NCI-H69 (cell line): ENCODE measurements around the gene DEDD2.

ENCODE experiments used
- DNase-seq: peaks from one replicate; lab custom pipeline; 2025; lab: John Stamatoyannopoulos, UW

DEDD2 gene

GRCh38 chr19:42170715-42171114 is 46.8 kb downstream of the DEDD2 start:
- no peak for DNase-seq

GRCh38 chr19:42169486-42170413 is 47.7 kb downstream of the DEDD2 start:
- DNase-seq: no peak

DNA sequence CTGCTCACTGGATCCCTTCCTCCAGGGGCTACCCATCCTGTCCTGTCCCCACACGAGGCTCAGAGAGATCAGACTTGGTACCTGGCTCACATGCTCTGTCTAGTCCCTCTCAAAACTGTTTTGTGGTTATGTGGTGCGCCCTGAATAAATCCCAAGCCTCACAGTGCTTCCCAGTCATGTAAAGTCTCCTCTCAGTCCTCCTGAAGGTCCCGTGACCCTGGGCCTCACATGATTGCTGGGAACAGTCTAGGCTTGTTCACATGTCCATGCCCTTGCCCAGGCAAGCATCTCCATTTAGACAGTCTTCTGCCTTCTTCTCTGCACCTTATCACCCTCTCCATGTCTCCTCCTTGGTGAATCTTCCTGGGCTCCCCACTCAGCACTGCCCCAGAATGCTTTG is 49.3 kb downstream of the DEDD2 start:
- no peak for DNase-seq

GRCh38 chr19:42166316-42166715 is 51.2 kb downstream of the DEDD2 start:
- no peak for DNase-seq

GRCh38 chr19:42165146-42165545 is 52.3 kb downstream of the DEDD2 start:
- no peak for DNase-seq

DNA sequence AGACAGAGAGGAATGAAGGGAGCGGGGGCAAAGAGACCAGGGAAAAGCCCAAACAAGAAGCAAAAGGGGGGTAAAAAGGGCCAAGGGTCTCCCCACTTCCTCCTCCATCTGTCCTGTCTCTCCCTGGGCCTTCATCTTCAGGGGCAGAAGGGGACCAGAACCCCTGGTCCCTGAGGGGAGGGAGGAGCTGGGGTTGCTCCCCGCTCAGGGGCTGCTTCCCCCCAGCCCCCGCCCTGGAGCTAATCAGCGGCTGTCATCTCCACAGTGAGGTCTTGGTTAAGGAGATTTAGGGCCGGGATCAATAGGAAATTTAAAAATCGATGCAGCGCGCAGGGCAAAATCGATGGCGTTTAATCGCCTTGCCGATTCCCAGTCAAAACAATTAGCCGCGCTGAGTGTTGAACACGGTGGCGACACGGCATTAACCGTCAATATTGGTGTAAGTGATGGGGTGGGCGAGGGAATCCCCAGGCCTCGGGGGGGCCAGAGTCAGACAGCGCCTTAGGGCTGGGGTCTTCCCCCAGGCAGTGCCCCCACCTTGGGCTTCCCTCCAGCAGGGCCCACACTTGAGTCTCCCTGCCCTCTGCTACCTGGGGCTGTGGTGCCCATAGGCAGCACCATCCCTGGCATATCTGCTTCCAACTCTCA is 55.7 kb downstream of the DEDD2 start:
- no peak for DNase-seq

- no peak for DNase-seq
Observed at GRCh38 chr19:42159942-42160341, 57.5 kb downstream of the DEDD2 start.

DNA sequence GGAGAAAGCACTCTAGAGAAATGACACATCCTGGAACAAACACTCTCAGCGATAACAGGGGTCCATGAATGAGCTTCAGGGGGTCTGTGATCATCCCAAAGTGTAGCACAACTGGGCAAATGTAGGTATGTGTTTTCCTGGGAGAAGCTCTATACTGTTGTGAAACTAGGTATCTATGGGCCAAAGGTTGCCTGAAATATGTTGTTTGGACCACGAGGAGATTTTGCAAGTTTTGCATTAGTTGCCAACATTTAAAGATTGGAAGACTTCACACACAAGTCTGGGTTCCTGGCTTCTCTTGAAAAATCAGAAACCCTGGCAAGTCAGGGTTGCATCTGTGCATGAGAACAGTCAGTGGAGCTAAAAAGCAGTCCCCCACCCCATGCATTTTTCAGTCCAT is 58.6 kb downstream of the DEDD2 start:
- DNase-seq: no peak

DNA sequence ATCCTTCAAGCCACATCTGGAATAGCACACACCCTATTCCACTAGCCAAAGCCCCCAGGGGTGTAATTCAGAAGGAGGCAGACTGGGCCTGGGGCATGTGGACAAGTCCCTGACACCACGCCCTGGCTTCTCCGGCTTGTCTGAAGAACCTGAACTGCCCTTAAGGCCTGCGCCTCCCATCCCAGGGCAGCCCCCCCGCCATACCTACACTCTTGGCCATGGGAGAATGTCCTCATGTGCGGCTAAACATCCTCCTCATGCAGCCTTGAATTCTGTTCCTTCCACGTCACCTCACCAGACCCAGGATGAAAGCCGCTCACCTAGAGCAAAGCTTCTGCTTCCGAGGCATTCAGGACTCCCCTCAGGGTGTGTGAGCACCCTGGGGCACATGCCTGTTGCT is 60.9 kb downstream of the DEDD2 start:
- no peak for DNase-seq

DNA sequence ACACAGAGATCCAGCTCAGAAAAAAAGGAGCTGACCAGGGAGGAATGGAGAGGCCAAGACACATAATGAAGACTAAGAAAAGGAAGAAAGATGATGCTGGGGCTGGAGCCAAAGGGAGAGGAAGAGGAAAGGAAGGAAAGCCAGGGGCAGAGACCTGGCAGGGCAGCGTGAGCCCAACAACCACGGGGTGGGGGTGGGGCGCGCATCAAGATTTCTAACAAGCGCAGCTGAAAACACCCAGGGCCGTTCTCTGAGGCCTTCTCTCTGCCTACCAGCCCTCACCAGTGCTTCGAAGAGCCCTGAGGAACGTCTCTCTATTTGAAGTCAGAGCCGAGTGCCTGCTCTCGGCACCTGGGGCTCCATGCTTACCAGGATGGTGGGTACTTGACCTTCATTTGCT is 61.7 kb downstream of the DEDD2 start:
- DNase-seq: no peak

GRCh38 chr19:42154471-42155323 is 62.8 kb downstream of the DEDD2 start:
- DNase-seq: no peak

DNA sequence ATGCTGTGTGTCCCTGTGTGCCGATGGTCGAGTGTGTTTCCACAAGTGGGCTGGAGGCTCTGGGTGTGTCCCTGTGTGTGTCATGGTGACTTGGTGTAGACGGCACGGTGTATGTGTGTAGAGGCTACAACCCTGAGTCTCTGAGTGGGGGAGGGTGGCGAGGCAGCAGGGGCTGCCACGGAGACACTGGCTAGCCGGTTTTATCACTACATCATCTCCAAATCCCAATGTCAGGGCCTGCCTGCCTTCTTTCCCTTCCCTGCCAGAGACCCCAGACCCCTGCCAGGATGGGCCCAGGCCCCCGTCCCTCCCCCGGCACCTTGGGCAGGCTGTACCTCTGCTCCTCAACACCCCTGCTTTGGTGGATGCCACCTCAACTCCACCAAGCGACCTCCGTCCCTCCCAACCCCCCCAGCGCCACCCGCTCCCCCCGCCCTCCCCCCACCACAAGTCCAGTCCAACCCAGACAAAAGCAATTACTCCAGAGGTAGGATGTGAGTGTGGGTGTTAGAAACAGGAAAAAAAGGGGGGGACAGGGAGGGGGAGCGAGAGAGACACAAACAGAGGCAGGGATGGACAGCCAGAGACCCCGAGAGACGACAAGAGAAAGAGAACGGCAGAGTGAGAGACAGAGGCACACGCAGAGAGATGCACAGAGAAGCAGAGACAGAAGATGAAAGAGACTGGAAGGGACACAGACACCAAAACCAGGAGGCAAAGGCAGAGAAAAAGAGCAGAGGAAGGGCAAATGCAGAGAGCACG is 63.6 kb downstream of the DEDD2 start:
- peak; percentile 25 for DNase-seq

- DNase-seq: no peak
Observed at GRCh38 chr19:42152910-42153671, 64.4 kb downstream of the DEDD2 start.

GRCh38 chr19:42151782-42152684 is 65.4 kb downstream of the DEDD2 start:
- no peak for DNase-seq

DNA sequence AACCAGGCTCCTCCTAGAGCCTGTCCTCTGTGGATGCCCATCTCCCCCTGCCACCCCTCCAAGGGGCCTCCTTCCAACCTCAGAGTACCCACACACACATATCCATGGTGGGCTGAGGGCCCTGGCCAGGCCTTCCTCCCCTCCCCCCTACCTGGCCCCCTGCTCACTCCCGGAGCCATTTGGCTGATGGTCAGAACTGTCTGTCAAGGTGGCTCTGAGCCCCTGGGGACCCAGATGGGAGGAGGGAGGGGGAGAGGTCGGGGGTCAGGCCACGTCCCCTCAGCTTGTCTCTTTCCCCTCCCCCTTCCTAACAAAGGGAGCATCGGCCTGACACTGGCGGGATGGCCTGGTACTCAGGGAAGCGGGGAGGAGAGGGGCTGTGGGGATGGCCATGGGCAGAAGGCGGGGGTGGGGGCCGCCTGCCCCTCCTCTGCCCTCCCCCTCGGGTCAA is 66.5 kb downstream of the DEDD2 start:
- DNase-seq: no peak

GRCh38 chr19:42150364-42150763 is 67.1 kb downstream of the DEDD2 start:
- DNase-seq: no peak

GRCh38 chr19:42149447-42150202 is 67.9 kb downstream of the DEDD2 start:
- DNase-seq: no peak
